Measurements from ENCODE around the gene DPT. TPM values are rescaled to one million over a fixed set of nuclear protein-coding genes. Genes with fewer than 3 reads are reported as not detected.

DPT gene
- total RNA-seq, 1 experiment from 2014 or later: not detected

DNA sequence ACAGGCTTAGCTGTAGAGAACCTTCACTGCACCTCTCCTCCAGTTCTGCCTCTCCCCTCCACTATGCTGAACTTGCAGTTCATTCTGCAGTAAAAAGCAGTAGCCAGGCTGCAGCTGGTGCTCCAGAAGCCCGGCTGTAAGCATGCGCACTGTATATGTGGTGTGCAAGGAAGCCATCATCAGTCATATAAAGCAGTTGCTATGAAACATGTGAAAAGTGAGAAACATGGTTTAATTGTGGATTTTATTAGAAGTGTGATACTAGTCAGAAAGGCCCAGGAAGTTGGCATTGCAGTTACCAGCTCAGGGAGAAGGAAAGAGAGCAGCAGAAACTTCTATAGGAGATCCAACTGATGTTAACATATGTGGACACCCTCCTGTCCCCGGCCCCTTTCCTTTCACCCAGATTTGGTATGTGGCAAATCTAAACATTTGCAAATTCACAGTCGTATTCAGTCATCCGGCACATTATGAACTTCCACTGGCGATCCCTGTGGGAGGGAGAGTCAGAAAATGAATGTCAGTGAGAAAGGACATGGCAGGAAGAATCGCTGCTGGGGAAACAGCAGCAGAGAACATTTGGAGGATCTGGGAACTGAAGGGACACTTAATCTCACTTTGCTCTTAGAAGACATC is 32.8 kb downstream of the DPT start:
- DNase-seq: no peak
- H3F3A ChIP-seq (ENCODE audit: insufficient read depth, low read depth): no peaks in the 10 kb centered on the region
- H3K4me3 ChIP-seq: no peak overlapping the region
- ChIA-PET CTCF (no interaction called here), POLR2A (ENCODE audit: unreplicated experiment) (no interaction called here)
- no peak overlapping the region for H3K27ac ChIP-seq
- no peaks in the 10 kb centered on the region for H3K36me3 ChIP-seq (ENCODE audit: low read depth)
- BruUV-seq (replicated peaks): no TSS peak
- no peaks in the 10 kb centered on the region for H3K79me2 ChIP-seq (ENCODE audit: low read depth)
- no peaks in the 10 kb centered on the region; the same call in 1 of the 2 replicates for H3K9me3 ChIP-seq (ENCODE audit: insufficient read depth, low read depth)
- no peaks in the 10 kb centered on the region for H4K20me1 ChIP-seq (ENCODE audit: insufficient read depth)
- TF ChIP-seq, protein P1, sequence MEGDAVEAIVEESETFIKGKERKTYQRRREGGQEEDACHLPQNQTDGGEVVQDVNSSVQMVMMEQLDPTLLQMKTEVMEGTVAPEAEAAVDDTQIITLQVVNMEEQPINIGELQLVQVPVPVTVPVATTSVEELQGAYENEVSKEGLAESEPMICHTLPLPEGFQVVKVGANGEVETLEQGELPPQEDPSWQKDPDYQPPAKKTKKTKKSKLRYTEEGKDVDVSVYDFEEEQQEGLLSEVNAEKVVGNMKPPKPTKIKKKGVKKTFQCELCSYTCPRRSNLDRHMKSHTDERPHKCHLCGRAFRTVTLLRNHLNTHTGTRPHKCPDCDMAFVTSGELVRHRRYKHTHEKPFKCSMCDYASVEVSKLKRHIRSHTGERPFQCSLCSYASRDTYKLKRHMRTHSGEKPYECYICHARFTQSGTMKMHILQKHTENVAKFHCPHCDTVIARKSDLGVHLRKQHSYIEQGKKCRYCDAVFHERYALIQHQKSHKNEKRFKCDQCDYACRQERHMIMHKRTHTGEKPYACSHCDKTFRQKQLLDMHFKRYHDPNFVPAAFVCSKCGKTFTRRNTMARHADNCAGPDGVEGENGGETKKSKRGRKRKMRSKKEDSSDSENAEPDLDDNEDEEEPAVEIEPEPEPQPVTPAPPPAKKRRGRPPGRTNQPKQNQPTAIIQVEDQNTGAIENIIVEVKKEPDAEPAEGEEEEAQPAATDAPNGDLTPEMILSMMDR (conservative IDR thresholded peaks at IDR 0.05): no peak
- TF ChIP-seq EZH2 (IDR thresholded peaks at IDR 0.05; ENCODE audit: low read depth): no peak
- no peaks in the 10 kb centered on the region for H3K4me1 ChIP-seq (replicated peaks; ENCODE audit: insufficient read depth)
- H3K4me2 ChIP-seq: no peak overlapping the region
- H2AFZ ChIP-seq: no peak overlapping the region
- no peaks in the 10 kb centered on the region for H3K9me2 ChIP-seq (ENCODE audit: insufficient read depth)
- intact Hi-C loops (cut with micrococcal nuclease; ENCODE audit: unreplicated experiment): no loop called here
- no peaks in the 10 kb centered on the region for H3K27me3 ChIP-seq (ENCODE audit: insufficient read depth, low read depth)

DNA sequence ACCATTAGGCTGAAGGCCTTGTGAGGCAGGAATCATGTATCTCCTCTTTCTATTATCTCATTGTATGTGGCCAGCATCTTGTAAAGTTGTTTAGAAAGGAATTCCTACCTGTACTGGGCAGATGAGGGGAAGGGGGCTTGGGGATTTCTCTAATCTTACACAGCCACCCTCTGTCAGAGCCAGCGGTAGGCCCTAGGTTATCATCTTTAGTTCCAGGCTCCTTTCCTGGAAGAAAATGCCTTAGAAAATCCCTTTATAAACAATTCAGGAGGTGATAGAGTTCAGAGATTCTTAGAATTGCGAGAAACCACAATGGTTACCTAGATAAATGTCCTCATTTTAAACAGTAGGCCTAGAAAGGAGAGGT is 35.2 kb downstream of the DPT start:
- POLR2A ChIA-PET (ENCODE audit: unreplicated experiment): no interaction called here
- Histone ChIP-seq H3K27ac (no peak overlapping the region), H3K36me3 (ENCODE audit: low read depth) (no peaks in the 10 kb centered on the region), H3K4me3 (no peak overlapping the region), H3K4me1 (replicated peaks; ENCODE audit: insufficient read depth) (no peaks in the 10 kb centered on the region), H3K4me2 (no peak overlapping the region), H3K9me2 (ENCODE audit: insufficient read depth) (no peaks in the 10 kb centered on the region), H3K9me3 (ENCODE audit: insufficient read depth, low read depth) (no peaks in the 10 kb centered on the region), H2AFZ (no peak overlapping the region), H3F3A (ENCODE audit: insufficient read depth, low read depth) (no peaks in the 10 kb centered on the region), H3K79me2 (ENCODE audit: low read depth) (no peaks in the 10 kb centered on the region), H4K20me1 (ENCODE audit: insufficient read depth) (no peaks in the 10 kb centered on the region), H3K27me3 (ENCODE audit: insufficient read depth, low read depth) (no peaks in the 10 kb centered on the region)
- CTCF ChIA-PET: no interaction called here
- intact Hi-C loops (cut with micrococcal nuclease; ENCODE audit: unreplicated experiment): no loop called here
- TF ChIP-seq, protein P1 (conservative IDR thresholded peaks at IDR 0.05): no peak
- no peak for TF ChIP-seq EZH2 (IDR thresholded peaks at IDR 0.05; ENCODE audit: low read depth)
- BruUV-seq (replicated peaks): no TSS peak
- DNase-seq: no peak

GRCh38 chr1:168693197-168693871 is 35.7 kb downstream of the DPT start:
- H3K79me2 ChIP-seq (ENCODE audit: low read depth): no peaks in the 10 kb centered on the region
- CTCF ChIA-PET: no interaction called here
- no peak overlapping the region for H3K4me3 ChIP-seq
- H3K9me3 ChIP-seq (ENCODE audit: insufficient read depth, low read depth): no peaks in the 10 kb centered on the region; the same call in 1 of the 2 replicates
- intact Hi-C loops (cut with micrococcal nuclease; ENCODE audit: unreplicated experiment): no loop called here
- H3K4me1 ChIP-seq (replicated peaks; ENCODE audit: insufficient read depth): no peaks in the 10 kb centered on the region
- H2AFZ ChIP-seq: no peak overlapping the region
- H3K27ac ChIP-seq: no peak overlapping the region
- no peaks in the 10 kb centered on the region for H3K27me3 ChIP-seq (ENCODE audit: insufficient read depth, low read depth)
- no peaks in the 10 kb centered on the region for H4K20me1 ChIP-seq (ENCODE audit: insufficient read depth)
- no peaks in the 10 kb centered on the region for H3K9me2 ChIP-seq (ENCODE audit: insufficient read depth)
- TF ChIP-seq EZH2 (IDR thresholded peaks at IDR 0.05; ENCODE audit: low read depth): no peak
- TF ChIP-seq, protein P1 (conservative IDR thresholded peaks at IDR 0.05): no peak
- DNase-seq: no peak
- H3F3A ChIP-seq (ENCODE audit: insufficient read depth, low read depth): no peaks in the 10 kb centered on the region
- no peaks in the 10 kb centered on the region for H3K36me3 ChIP-seq (ENCODE audit: low read depth)
- BruUV-seq (replicated peaks): no TSS peak
- POLR2A ChIA-PET (ENCODE audit: unreplicated experiment): no interaction called here
- no peak overlapping the region for H3K4me2 ChIP-seq
